ENCODE results near the gene TLE2.

- TF ChIP-seq EZH2phosphoT487 (IDR thresholded peaks at IDR 0.05; ENCODE audit: borderline replicate concordance, low read depth) (no peak), CTCF (IDR thresholded peaks at IDR 0.05) (peak; percentile 50), MAX (IDR thresholded peaks at IDR 0.05; ENCODE audit: low read depth) (peak; percentile 12; the same call in 1 of the 2 replicates), POLR2AphosphoS5 (IDR thresholded peaks at IDR 0.05; ENCODE audit: low read depth, low read length) (peak; percentile 43; the same call in 1 of the 2 replicates), JUND (IDR thresholded peaks at IDR 0.05) (no peak), NRF1 (IDR thresholded peaks at IDR 0.05; ENCODE audit: low read depth, low read length) (no peak), ZBTB33 (IDR thresholded peaks at IDR 0.05; ENCODE audit: borderline replicate concordance, low read depth) (no peak), TCF12 (IDR thresholded peaks at IDR 0.05) (no peak), USF2 (IDR thresholded peaks at IDR 0.05; ENCODE audit: borderline replicate concordance, low read depth, low read length) (no peak), SIN3A (IDR thresholded peaks at IDR 0.05; ENCODE audit: borderline replicate concordance, low read depth, low read length) (no peak)
Measured at GRCh38 chr19:3036119-3036976, 7.3 kb upstream of the TLE2 start.
